Activated gamma-delta T cell (primary cell): ENCODE results near the gene GPR108.

Experiments
- DNase-seq: peaks from one replicate; lab custom pipeline; 2025; lab: John Stamatoyannopoulos, UW

GPR108 gene

GRCh38 chr19:6707011-6707657, 30.2 kb downstream of the GPR108 start:
- DNase-seq: no peak

GRCh38 chr19:6706633-6706958, 30.8 kb downstream of the GPR108 start:
- DNase-seq: no peak

GRCh38 chr19:6705931-6706632, 31.3 kb downstream of the GPR108 start:
- DNase-seq: no peak

DNA sequence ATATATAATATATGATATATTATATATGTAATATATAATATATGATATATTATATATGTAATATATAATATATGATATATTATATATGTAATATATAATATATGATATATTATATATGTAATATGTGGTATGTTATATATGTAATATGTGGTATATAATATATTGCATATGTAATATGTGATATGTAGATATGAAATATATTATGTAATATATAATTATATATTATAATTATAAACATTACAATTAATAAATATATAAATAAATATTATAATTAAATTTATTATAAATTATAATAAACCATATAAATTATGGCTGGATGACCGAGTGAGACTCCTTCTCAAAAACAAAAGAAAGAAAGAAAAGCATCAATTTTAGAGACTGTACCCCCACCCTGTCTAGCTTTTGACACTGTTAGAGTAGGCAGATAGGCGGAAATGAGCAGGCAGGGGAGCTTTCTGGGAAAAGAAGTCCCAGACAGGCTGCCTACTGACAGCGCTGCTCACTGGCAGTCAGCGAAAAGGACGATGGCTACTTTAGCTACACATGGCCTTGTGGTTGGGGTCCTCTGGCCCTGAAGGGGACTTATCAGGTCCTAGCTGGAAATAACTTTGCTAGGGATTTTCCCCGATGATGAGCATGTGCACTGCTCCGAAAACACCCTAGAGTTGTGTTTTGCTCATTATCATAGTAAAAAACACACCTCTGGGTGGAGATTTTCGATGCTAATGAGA, 36.6 kb downstream of the GPR108 start:
- no peak for DNase-seq

GRCh38 chr19:6699935-6700334, 37.4 kb downstream of the GPR108 start:
- DNase-seq: no peak

- no peak for DNase-seq
Observed at GRCh38 chr19:6697291-6697690, 40.1 kb downstream of the GPR108 start.

- DNase-seq: no peak
Observed at GRCh38 chr19:6696239-6696820, 41.0 kb downstream of the GPR108 start.

GRCh38 chr19:6694147-6694815, 43.1 kb downstream of the GPR108 start:
- DNase-seq: no peak

DNA sequence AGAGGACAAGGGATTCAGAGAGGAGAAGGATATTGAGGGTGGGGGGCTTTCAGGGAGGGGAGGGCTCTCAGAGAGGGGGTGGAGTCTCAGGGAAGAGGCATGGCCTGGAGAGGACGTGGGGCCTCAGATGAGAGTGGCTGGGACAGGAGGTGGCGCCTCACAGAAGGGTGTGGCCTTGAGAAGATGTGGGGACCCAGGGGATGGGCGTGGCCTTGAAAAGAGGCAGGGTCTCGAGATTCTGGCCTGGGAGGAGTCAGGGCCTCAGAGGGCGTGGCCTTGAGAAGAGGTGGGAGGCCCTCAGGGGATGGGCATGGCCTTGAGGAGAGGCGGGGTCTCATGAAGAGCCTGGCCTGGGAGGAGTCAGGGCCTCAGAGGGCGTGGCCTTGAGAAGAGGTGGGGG, 43.7 kb downstream of the GPR108 start:
- no peak for DNase-seq

GRCh38 chr19:6693056-6693471, 44.3 kb downstream of the GPR108 start:
- no peak for DNase-seq

GRCh38 chr19:6692027-6692426, 45.4 kb downstream of the GPR108 start:
- DNase-seq: no peak

DNA sequence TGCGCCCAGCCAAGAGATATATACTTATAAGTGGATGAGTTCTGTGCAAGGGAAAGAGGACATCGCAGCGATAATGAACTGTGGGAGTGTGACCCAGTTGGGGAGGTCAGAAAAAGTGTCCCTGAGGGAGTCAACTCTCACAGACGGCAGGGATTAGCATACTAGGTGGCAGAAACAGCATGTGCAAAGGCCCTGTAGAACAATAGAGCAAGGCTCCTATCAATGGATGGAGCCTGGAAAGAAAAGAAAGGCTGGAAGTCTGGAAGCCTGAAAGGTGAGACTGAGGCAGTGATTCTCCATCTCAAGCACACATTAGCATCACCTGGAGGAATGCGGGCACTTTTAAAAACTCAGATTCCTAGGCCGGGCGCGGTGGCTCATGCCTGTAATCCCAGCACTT, 46.0 kb downstream of the GPR108 start:
- DNase-seq: no peak

DNA sequence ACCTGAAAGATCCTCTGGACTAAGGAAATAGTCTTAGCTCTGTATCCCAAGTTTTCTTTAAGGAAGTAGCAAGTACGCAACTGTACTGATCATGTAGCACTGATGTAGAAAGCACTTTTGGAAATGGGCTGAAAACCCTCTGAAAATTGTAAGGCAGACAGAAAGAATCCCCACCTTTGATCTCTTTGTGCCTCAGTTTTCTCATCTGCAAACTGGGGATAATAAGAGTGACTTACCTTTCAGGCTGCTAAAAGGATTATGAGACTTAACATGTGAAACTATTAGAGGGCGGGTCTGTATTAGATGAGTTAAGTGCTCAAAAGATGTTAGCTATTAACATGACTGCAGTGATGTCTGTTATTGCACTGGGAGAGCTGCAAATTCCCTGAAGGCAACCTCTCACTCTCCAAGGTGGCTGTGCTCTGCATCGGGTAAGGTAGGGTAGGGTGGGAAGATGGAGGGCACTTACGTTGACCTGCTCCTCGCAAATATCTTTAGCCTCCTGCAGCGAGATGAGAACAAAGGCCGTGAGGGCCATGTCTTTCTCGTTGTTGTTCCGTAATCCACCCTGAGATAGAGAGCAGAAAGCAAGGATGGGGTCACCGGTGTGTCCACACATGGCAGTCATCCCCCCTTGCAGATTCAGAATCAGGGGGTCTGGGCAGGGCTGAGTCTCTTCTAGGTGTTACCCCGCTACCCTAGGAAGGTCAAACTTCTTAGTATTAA, 47.1 kb downstream of the GPR108 start:
- no peak for DNase-seq

DNA sequence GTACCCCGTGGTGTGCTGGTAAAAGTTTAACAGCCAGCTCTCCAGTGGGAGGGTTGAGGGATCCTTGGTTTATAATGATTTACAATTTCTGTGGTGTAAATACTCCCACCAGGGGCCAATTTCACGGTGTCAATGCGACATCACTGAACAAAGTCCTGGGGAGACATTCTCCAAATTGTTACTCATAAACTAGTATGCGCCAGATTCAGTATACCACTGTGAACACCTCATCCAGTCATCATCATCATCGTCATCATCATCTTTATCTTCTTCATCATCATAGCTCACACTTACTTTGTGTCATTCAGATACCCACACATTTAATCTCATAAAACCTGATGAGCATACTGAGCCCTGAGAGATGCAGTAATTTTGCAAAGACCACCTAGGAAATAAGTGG, 50.3 kb downstream of the GPR108 start:
- DNase-seq: no peak

DNA sequence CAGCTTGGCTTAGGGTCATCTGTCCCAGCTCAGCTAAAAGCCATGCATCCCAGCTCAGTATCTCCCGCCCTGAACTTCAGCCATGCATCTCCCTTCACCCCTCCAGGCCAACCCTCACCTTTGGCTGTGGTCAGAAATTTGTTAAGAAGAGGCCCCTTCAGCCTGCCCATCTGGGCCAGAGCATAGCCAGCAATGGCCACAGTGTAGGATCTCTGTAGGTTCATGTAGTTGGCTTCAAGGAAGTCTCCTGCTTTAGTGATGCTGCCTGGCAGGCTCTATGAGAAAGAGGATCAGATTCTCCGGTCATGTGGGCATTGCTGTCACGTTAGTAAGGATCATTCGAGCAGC, 50.8 kb downstream of the GPR108 start:
- no peak for DNase-seq

GRCh38 chr19:6685962-6686627, 51.3 kb downstream of the GPR108 start:
- no peak for DNase-seq

DNA sequence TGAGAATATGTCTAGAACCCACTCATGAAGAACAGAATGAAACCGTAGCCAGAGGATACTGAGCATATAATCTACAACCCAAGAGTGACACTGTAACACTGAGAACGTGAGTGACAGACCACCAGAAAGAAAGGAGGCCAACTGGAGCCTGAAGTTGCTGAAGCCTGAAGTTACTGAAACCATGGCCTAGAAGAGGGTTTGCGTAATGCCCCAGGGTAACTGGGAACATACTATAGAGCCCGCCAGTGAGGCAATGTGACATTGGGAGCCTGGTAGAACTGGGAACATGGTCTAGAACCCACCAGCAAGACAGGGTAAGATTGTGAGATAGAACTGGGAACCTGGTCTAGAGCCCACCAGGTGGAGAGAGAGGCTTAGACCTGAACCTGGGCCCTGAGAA, 51.9 kb downstream of the GPR108 start:
- DNase-seq: no peak

DNA sequence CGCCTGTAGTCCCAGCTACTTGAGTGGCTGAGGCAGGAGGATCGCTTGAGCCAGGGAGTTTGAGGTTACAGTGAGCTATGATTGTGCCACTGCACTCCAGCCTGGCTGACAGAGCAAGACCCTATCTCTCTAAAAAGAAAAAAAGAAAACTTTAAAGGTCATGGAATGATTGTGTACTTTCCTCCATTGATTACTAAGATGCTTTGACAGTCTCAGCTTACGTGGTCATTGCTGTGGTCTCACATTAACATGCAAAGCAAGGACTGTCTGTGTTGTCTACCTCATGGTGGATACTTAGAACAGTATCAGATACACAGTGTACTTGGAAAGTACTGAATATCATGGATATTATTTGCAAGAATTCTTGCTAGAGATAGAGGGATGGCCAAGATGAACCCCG, 53.4 kb downstream of the GPR108 start:
- DNase-seq: no peak

DNA sequence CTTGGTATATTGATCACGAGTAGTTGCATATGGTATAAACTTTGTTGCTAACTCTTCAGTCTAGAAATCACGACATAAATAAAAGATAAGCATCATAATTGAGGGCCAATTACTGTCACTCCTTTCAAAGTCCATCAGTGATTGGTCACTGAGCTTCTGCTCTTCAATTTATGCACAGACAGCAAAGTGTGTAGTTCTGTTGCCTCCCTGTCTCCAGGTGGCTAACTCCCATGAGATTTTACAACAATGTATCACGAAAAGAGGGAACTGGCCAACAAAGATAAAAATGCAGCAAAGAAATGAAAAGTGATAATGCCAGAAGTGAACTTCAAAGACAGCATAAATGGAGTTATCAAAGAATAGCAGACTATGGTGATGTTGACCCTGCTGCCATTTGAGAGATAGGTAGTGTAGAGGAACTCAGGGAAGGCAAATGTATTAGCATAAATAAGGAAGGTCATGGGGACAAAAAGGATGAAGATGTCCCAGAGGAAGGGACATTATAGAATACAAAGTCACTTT, 54.7 kb downstream of the GPR108 start:
- DNase-seq: no peak

- DNase-seq: no peak
Observed at GRCh38 chr19:6680141-6680540, 57.2 kb downstream of the GPR108 start.
